ENCODE results near the gene NOL8.

- no peak for TF ChIP-seq POLR2A (IDR thresholded peaks at IDR 0.05)
- TF ChIP-seq, protein P1, sequence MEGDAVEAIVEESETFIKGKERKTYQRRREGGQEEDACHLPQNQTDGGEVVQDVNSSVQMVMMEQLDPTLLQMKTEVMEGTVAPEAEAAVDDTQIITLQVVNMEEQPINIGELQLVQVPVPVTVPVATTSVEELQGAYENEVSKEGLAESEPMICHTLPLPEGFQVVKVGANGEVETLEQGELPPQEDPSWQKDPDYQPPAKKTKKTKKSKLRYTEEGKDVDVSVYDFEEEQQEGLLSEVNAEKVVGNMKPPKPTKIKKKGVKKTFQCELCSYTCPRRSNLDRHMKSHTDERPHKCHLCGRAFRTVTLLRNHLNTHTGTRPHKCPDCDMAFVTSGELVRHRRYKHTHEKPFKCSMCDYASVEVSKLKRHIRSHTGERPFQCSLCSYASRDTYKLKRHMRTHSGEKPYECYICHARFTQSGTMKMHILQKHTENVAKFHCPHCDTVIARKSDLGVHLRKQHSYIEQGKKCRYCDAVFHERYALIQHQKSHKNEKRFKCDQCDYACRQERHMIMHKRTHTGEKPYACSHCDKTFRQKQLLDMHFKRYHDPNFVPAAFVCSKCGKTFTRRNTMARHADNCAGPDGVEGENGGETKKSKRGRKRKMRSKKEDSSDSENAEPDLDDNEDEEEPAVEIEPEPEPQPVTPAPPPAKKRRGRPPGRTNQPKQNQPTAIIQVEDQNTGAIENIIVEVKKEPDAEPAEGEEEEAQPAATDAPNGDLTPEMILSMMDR (IDR thresholded peaks at IDR 0.05) = no peak
These were observed 25.6 kb upstream of the NOL8 start for GRCh38 chr9:92350740-92351133.
